HG02981 (cell line): ENCODE measurements around the gene TLL2.
"Not testable (repeated sequence)": the region's sequence is repeated elsewhere in the genome, so short reads cannot be mapped to it uniquely, and the experiment has no call there.

Source experiments
- ATAC-seq: cut with Tn5 transposase; IDR thresholded peaks from one replicate; pipeline ENCODE4 v1.9.1; 2021; ENCODE audit warnings: mild to moderate bottlenecking, moderate library complexity; ENCODE audit not compliant: unreplicated experiment

Gene TLL2

DNA sequence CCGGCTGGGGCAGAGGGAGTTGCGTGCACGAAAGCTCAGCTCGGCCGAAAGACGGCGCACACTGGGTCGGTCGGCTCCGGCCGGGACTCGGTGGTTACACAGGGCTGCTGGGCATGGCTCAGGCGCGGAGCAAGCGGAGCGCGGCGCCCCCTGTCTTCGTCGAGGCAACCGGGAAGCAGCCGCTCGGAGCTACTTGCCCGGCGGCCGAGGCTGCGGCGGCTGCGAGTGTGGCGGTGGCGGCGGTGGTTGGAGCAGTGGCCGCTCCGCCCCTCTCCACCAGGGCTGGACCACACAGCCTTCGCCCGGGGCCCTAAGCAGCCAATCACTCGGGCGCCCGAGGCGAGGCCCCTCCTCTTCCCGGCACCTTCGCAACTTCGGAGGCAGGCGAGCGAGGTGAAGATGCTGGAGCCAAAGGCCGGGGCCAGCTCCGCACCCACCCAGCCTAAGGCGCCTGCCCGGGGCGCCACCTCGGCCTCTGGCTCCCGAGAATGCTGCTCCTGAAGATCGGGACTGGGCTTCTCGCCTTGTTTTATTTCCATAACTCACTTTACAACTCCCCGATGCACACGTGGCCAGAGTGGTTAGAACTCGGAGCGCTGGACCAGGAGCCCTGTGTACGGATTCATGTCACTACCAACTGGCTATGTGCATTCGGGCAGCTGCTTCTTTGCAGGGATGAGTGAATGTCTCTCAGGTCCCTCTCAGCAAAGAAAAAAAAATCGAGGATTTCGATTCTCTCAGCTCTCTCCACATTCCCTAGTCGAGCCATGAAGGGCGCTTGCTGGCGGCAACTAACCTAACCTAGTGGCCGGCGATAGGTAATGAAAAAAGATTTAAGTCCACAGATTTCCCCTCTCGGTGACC, at the start of gene TLL2:
Gene TLL2, minus strand, starts transcription at position 229 of the 864 bp plus-strand sequence. CDS start 241 bp downstream, outside the sequence.
- ATAC-seq = peak; percentile 69

DNA sequence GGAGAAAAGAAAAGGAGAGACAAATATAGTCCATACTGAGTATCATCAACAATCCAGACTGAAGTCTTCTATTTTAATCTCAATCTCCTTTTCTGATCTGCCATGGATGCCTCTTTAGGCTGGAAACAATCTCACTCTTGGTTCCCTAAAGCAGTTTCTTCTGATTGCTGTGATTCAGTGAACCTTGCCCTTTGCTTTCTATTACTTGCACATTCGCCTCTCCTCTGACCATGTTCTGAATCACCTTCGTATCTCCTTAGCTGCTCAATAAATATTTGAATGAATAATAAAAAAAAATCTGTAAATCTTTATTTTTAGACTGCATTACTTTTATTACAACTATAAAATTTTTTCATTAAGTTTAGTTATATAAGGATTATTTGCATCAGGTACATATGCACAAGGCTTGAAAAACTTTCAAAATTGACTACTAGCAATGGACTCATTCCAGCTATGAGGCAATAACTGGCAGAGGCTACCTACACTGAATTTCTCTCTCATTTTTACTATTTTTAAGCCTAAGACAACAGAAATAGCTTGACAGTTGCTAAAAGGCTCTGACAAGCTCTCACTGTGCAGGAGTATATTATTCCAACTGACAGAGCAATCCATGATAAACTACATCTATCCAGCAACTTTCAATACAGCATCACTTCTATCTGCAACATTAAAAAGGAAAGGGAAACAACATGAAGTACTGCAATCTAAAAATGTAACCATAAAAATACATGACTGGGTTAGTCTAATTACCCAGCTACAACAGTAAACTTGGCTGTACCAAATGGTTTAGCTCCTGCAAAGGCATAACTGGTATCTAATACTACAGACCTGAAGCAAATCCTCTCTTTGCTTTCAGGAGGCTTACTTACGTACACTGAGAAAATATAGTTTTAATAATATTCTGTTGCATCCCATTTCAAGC, 47.5 kb upstream of the TLL2 start:
- ATAC-seq = no peak

DNA sequence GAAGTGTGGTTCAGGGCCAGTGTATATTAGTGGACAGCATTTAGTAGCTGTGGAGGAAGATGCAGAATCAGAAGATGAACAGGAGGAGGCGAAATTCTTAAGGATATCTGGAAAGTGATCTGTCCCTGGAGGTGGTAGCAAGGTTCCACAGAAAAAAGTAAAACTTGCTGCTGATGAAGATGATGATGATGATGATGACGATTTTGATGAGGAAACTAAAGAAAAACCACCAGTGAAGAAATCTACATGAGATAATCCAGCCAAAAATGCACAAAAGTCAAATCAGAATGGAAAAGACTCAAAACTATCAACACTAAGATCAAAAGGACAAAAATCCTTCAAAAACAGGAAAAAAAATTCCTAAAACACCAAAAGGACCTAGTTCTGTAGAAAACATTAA, 46.8 kb upstream of the TLL2 start:
- no peak for ATAC-seq

DNA sequence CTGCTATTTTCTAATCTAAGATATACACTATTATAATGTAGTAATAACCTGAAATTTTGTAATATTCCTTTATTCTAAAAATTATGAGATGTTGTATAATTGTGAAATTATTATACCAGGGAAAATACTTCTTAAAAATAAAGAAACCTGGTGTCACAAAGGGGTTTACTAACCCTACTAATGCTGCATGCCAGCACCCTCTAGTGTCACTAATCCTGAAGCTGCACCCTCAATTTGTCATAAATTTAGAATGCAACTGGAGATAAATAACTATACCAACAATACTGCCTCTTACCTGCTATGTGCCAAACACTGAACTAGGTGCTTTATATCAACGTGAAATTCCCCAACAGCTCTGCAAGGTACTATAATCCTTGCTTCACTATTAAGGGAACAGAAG, 42.3 kb upstream of the TLL2 start:
- no peak for ATAC-seq

DNA sequence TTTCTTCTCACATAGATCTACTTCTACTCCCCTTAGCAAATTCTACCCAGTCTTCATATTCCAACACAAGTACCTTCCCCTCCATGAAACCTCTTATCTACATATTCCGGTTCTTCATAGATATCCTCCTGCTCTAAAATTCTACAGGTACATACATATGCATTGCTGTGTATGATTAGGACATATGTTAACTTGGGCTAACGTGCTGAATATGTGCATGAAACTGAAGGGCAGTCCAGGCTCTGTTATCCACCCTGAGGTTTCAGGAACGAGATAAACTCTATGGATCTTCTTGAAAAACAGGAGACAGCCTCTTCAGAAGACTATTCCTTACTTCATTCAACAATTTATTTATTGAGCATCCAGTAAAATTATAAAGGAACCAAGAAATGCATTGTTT, 41.6 kb upstream of the TLL2 start:
- ATAC-seq = no peak

DNA sequence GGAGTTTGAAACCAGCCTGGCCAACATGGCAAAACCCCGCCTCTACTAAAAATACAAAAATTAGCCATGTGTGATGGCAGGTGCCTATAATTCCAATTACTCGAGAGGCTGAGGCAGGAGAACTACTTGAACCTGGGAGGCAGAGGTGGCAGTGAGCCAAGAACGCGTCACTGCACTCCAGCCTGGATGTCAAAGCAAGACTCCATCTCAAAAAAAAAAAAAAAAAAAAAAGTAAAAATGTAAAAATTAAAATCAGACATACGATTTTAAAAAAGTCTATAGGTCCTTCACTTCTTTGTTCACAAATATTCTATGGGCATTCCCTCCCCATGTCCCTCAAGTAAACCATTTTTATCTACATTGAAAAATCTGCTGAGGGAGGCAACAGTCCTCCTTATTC, 34.9 kb upstream of the TLL2 start:
- no peak for ATAC-seq

DNA sequence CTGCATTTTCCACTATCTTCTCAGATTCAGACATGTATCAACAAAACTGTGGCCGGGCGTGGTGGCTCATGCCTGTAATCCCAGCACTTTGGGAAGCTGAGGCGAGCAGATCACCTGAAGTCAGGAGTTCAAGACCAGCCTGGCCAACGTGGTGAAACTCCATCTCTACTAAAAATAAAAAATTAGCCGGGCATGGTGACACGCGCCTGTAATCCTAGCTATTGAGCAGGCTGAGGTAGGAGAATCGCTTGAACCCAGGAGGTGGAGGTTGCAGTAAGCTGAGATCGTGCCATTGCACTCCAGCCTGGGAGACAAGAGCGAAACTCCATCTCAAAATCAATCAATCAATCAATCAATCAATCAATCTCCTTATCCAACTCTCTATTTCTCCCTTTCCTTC, 31.8 kb upstream of the TLL2 start:
- ATAC-seq = not testable (repeated sequence)

DNA sequence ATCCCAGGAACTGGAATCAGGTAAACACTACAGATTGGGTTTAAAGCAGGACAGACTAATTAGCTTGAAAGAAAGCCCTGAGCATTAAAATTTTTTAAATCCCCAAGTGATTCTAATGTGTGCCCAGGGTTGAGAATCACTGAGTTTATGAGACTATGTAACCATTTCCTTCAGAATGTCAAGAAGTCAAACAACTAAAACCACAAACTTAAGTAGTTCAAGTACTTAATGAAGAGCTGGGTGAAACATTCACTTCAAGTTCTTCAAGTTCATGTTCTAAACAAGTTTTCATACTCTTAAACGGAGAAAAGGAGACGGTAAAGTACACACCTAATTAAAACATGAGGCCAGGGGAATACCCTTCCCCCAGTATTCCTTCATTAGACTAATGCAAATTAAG, 28.2 kb upstream of the TLL2 start:
- ATAC-seq = no peak

DNA sequence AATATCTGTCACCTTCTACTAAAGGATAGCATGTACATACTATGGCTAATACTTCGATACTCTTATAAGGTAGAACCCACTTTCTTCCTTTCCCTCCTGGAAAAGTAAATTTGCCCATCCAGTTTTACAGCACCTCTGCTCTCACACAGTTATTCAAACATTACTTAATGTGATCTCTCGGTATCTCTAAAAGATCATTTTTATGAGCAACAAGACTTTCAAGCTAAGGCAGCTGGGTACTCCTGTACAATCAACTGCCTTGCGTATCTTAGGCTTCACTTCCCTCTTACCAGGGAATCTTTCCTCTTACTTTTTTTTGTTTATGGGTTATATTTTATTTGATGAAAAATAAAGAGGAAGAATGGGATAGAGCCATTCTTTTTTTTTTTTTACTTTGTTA, 26.5 kb upstream of the TLL2 start:
- no peak for ATAC-seq

DNA sequence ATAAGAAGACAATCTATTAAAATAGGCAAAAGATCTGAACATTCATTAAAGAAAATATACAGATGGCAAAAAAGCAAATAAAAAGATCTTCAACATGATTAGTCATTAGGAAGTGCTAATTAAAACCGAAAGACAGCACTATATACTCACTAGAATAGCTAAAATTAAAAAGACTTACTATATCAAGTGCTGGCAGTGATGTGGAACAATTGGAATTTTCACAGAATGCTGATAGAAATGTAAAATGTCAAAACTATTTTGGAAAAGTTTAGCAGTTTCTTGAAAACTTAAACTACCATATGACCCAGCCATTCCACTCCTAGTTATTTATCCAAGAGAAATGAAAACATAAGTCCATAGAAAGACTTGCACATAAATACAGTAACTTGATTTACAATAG, 25.0 kb upstream of the TLL2 start:
- ATAC-seq = no peak

DNA sequence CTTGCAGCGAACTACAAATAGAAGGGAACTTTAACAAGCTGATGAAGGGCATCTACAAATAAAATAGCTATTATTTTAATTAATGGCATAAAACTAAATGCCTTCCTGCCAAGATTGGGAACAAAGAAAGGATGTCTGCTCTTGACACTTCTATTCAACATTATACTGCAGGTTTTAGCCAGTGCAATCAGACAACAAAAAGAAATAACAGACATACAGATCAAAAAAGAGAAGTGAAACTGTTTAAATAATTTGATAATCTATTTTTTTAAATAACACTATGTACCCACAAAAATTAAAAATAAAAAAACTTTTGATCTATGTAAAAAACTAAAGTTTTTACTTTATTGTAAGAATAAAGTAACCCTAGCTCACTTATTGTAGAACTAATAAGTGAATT, 22.4 kb upstream of the TLL2 start:
- ATAC-seq = no peak

DNA sequence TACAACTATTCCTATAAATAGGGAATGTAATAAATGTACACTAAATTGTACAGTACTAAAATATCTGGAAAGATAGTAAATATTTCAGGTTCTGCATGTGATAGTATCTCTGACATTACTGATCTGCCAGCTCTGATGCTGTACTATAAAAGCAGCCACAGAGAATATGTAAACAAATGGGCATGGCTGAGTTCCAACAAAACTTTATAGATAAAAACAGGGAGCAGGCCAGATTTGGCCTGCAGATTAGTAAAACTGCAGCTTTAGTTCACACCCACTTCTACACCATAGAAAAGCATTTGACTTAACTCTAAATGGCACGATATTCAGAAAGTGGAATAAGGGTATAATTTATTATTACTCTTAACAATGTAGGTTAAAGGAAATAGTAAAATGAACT, 18.8 kb upstream of the TLL2 start:
- no peak for ATAC-seq

DNA sequence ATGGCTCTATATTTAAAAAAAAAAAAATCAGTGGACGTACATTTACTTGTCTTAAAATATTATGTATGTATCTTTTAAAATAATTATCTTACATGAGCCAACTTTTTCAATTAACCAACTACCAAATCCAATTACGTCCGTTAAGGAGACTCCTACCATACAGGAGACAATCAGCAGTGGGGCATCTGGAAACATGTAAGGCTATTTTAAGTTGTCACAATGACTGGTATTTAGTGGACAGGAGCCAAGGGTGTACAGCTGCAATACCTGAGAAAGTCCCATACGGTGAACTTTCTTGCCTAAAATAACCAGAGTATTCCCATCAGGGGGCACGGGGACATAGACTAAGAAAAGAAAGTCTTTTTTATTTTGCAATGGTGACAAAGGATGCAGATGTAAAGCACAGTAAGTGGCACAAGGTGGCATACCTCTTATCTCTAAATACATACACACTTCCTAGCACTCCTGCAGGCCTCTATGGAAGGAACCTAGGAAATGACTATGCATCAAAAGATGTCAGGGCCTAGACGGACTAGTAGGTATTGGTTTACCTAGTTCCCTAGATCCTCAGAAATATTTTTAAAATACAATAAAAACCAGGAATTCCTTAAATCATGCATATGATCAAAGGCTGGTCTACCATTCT, 16.0 kb upstream of the TLL2 start:
- ATAC-seq = no peak

DNA sequence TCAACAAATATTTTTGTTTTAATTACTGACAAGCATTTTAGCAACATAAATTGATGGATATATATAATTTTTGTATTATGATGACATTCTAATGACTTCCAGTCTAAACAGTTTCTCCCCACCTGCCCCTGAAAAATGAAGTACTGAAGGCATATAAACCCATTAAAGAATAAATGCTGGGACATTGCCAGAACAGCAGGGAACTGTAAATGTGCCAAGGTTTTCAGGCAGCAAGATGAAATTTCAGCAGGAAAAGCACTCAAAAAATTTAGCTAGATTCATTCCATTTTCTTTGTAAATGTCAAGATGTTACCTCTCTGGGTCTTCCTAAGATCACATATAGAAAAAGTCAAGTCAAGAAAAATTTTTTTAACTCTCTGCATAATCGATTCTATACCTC, 11.0 kb upstream of the TLL2 start:
- no peak for ATAC-seq

DNA sequence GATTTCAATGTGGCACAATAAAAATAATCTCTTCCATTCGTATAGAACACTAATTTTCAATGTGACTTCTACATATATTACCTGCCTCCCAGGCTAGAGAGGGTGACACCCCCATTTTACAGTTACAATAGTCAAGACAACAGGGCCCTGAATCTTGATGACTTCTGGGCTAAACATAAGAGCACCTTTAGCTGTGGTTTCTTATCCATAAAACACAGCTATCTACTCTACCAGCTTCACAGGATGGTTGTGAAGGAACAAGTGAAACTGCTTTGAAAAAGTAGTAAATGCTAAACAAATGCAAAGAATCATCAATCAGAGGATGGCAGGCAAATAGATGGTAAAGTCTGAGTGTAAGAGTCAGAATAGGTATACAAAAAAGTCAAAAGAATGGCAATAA, 3.6 kb upstream of the TLL2 start:
- ATAC-seq = no peak

DNA sequence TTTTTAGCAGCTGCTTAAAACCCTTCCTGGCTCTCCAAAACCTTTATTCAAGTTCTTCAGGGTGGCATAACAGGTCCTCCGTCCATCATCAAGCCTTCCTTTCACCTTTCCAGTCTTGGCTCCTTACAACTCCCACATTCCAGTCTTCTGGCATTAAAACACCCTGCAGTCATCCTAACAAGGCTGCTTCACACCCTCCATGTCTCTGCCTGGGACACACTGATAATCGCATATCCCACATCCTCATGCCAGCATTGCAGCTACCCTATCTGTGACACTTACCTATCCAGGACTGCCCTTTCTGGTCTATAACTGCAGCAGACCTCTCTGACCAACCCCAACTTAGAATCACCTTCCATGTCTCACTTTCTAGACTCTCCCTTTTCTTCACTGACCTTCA, 2.6 kb upstream of the TLL2 start:
- ATAC-seq = no peak

DNA sequence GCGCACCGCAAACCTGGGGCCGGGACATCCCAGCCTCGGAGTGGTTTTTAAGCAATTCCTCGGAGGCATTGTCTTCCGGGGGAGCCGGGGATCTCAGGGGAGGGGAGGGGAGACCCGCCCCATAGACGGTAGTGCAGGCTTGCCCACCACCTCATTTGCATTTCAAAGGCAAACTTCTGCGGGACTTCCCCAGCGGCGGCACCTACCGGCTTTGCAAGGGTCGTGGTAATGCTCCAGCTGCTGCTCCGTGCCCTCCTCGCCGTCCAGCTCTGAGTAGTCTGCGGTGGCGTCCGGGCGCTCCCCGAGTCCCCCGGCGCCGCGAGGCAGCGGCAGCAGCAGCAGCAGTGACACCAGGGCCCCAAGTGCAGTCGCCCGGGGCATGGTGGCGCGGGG, 425 bp downstream of the TLL2 start:
- ATAC-seq = peak; percentile 34

DNA sequence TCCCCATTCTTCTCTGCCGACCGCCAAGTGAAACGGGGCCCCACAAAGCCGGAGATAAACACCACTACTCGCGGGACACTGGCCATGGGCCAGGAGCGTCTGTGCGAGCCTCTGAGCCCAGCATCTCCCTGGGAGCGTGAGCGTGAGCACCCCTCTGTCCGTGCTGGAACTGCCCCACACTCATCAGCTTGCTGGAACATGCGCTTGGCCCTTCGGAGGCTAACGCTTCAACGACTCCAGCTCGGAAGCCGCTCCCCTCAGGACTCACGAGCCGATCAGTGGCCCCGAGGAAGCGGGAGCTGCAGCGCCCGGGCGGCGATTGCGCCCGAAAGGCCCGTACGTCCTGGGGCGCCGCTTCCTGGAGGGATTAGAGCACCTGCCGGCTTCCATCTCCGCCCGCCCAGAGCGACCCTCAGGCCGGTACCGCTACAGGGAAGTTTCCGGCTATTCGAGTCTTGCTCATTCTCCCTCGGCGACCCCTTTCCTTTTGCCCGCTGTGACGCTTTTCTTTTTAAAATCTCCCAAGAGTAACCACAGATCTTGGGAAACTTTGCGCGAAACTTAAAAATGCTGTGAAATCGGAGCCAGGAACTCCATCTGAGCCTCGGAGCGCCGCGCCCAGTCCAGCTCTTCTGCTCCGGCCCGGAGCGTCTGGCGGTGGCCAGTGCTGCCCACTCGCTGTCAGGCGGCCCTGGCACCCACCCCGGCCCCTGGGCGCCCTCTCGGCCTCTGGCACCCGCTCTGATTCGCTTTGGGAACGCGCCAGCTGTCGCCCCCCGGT, 1.0 kb downstream of the TLL2 start:
- ATAC-seq = peak; percentile 7

DNA sequence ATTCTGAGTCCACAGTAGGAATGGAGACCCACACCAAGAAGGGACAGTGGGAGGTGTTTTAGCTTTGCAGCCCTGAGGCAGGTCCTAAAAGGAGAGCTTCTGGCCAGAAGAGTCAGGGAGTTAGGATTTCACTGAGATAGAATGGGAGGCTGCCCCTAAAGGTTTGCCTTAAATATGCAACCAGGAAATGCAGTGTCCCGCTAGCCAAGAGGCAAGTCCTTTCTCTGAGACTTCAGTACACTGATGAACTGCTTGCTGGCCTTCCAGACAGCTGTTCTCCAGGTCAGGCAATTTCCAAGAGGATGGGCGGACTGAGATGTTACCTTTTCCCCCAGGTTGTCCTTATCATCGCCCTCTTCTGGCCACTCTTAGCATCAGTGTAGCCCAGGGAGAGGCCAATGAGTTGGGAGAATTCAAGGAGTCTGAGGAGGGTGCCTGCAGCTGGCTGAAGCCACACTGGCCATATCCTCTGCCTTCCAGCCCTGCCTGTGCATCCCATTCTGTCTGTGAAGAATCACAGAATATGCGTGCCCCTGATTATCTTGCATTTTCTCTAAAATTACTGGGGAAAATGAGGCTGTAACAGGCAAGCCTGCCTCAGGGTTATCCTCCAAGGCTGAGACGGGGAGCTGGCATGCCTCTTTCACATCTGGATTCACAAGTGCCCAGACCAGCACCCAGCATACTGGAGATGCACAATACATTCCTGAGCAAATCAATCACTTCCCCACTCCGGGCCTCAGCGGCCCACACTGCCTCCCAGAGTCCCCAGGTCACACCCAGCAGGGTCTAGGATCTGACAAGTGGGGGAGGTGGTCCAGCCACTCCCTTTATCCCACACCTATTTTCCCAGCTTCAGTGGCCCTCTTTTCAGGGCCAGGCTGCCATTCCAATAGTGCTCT, 2.4 kb downstream of the TLL2 start:
- ATAC-seq = no peak
